NCI-H524 (cell line): ENCODE measurements around the gene STARD5.
"Not testable (repeated sequence)": the region's sequence is repeated elsewhere in the genome, so short reads cannot be mapped to it uniquely, and the experiment has no call there.

Experiments used
- DNase-seq, 2 experiments: peaks; one replicate each; lab custom pipeline; 2025; lab: John Stamatoyannopoulos, UW

The STARD5 gene

DNA sequence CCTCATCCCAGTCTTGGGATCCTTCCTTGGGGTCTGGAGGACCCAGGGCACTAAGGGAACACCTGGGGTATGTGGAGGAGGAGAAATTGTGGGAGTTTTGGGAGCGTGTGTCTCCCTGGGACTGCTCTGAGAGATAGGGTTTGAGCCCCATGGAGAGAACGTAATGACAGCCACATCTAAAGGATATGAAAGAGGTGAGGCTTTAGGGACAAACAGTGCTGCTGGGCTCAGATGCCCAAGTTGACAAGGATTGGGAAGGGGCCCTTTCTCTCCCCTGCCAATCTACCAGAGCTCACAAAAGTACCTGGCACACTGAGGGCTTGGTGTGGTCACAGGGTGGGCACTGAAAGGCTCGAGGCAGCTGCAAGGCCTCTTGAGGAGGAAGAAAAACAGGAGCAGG, 13.3 kb upstream of the STARD5 start:
- DNase-seq = no peak

DNA sequence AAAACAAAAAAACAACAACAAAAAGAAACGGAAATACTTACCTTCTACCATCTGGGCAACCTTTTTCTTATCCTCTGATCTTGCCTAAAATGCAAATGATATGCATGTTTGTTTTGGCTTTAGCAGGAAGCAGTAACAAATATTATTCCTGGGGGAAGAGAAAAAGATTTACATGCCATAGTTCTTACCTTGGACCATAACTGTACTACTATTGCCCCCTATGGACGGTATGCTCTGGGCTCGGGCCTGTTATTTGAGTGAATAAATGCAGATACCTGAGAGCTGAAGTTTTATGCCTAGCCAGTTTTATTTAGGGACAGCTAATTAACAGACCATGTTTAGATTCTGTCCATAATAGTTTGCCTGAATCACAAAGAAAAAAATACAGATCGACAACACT, 12.6 kb upstream of the STARD5 start:
- DNase-seq = no peak

DNA sequence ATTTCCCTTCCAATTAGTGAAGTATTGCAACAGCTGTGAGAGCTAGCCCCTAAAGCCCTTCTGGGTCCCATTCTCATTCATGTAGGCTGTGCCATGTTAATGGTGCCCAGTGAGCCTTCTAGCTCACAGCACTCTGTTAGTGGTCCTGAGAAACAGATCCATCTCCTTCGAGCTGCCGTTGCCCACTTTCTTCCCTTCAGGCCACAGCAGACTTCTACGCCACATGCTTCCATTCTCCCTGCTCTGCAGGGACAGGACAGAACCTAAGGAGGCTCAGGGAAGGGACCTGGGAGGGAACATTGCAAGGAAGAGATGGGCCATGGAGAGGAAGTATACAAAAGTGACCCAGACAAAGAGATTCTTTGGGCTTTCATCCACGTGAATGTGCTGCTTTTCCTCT, 11.7 kb upstream of the STARD5 start:
- no peak for DNase-seq

DNA sequence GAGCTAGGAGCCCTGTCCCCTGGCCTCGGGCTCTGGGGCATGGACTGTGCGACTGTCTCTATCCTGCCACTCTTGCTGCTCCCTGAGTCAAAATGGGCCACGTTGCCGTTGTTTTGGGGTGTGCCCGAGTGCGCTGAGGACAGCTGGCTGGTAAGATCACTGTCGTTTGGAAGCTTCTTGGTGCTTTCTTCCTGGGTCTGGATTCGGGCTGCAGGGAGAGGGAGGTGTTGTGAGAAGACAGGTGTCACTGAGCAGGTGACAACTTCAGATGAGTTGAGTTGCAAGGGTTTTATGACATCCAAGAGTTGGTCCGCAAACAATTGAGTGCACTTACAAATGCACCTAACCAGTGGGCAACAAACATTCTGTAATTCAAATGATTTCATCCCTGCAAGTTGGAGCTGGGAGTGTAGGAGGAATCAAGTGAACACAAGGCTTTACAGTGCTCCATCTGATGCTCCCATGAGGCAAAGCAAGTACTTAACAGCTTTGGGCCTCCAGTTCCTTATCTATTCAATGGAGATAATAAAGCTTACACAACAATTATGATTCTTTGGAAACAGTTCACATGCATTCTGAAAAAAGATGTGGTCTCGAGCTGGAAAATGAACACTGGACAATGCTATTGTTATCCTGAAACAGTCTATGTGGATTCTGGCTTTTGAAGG, 11.0 kb upstream of the STARD5 start:
- DNase-seq = no peak

DNA sequence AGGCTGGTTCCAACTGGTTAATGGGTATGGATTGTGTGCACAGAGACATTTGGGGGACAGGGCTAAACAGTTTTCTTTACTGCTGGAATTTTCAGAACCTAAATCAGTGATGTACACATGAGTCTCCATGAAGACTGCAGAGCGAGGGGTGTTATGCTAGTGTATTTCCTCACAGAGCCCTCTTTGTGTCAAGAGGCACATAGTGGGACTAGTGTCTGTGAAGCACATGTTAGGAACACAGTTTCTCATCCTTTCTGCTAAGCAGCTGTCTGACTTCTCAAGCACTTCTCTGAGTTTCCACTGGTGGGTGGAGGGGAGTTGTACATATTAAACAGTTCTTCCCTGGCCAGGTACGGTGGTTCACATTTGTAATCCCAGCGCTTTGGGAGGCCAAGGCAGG, 9.4 kb upstream of the STARD5 start:
- no peak for DNase-seq

DNA sequence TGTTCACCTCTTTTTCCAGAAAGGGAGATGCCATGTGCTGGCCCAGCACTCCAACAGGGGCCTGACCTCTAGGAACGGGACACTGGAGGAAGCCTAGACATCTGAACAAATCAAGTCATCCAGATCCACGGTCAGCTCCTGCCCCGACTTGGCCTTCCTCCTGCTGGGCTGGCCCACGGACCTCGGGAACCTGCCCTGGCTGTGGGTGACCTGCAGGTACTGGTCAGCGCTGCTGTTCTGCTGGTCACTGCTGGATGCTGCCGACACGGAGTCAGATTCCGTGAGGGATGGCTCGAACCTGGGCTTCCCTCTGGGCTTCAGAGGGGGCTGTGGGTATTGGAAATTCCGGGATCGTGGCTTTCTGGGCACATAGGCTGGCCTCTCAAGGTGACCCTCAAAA, 8.4 kb upstream of the STARD5 start:
- DNase-seq = no peak

DNA sequence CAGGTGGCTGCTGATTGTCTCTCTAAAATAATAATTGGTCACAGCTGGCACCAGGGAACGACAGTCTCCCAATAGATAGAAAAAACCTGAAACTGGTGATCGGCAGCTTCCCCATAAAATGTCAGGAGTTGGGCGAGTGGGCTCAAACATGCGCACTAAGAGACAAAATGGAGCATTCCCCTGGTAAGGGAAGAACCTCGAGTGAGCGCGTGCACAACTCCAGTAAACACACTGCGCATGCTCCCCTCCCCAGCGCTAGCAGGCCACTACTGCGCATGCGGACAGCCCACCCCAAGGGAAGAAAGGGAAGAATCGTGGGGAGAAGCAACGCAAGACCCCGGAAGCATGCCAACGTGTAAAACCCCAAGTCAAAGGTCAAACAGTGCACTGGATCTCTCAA, 7.7 kb upstream of the STARD5 start:
- DNase-seq = no peak

DNA sequence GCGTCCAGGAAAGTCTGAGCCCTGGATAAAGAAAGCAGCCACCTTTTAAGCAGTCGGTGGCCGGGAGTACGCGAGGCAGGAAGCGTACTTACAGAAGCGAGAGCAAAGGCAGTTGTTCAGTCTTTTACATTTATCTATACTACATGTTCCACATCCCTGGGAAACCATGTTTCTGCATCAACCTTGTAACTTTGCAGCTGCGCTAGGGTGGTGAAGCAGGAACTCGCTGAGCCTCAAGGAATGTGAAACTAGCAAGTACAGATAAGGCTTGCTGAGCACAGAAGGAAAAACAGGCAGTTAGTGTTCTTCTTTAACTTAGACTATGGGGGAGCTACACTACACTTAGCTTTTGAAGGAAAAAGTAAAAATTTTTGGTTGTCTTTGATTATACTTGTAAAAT, 7.2 kb upstream of the STARD5 start:
- DNase-seq = not testable (repeated sequence)

DNA sequence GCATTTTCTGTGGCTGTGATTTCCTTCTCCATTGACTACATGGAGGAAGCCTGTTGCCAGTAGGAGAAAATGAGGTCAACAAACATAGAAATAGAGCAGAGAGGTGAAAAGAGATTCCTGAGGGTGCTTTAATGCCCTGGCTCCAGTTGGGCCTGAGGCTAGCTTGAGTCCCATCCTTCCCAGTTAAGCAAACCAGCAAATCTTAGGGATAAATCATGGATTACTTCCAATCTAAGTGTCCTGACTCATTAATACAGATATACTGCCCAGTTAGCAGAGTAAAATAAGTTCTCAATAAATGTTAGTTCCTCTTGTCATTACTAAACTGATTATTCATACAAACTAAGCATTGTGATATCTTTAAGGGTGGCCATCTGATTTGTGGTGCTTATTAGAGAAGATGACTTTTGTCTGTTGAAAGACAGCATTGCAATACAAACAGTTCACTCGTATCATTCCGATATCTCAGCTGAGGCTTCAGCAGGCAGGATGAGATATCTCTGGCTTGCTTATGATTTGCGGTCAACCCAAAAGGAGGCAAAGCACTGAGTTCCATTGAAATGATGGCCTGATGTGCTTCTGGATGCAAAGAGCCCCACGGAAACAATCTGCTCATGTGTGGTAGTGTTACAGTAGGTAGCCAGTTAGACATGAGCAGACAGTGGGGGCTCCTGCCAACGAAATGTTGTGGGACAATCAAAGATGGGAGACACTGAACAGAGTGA, 6.6 kb upstream of the STARD5 start:
- DNase-seq = no peak

DNA sequence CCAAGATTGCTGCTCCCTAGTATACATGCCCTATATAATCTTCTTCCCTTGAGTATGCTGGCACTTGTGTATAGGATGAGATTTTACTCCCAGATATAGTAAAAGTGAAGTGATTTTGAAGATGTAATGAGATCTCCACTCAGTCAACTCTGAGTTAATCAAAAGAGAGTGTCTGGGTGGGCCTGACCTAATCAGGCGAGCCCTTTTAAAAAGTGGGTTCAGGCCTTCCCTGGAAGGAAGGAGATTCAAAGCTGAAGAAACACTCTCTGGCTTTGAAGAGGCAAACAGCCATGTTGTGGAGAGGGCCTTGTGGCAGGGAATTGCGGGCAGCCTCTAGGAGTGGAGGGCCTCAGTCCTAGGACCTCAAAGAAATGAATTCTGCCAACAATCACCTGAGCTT, 5.5 kb upstream of the STARD5 start:
- no peak for DNase-seq

DNA sequence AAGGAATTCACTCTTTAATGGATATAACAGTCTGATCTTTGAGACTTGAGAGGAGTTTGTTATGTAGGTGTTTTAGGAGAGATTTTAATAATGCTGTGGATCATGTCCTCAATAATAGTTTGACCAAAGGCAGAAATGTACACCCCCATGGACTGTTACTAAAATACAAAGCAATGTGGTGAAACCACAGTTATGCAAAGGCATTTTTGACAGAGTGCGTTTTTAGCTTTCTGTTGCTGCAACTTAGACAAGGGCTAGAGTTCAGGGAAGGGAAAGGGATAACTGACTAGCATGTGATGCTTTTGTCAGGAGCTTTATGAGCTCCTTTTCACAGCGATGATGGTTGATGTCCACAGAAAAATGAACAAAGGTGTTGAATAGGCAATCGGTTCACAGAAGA, 3.6 kb upstream of the STARD5 start:
- no peak for DNase-seq

DNA sequence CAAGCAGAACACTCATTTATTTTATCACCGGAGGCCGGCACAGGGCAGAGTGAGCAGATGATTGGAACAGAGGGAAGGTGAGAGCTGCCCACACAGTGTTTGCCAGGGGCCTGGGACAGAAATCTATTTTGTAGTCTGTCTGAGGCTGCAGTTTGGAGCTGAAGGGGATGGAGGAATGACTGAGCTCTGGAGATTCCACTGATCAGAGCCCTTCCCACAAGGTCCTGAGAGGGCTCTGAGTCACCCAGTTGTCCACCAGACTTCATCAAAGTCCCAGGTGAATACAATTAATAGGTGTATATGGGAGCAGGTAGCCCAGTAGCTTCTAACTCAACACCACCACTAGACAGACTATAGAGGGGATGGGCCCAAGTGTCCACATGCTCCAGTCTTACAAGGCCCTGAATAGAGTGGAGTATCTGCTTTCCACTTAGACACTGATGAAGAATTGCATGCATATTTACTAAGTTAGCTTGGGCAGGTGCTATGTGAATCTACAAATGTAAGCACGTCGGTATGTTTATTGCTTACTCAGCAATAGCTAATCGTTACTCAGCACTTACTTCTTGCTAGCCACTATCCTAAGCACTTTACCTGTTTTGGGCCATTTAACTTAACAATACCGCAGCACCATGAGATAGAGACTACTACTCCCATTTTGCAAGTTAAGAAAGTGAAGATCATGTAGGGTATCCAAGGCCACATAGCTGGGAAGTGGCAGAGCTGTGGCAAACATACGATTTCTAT, 2.7 kb upstream of the STARD5 start:
- no peak for DNase-seq

DNA sequence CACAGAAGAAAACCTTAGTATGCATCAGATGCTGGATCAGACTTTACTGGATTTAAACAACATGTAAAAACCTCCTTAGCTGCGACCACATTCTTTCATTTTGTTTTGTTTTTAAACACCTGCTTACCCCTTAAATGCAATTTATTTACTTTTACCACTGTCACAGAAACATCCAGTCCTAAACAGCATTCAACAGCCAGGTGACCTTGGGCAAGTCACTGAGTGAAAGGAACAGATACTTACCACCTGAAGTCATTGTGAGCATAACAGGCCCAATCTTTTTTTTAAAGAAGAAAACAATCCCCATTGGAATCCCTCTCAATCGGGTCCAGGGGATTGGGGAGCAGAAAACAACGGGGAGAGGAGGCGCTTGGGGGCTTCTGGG, 390 bp downstream of the STARD5 start:
- no peak for DNase-seq

DNA sequence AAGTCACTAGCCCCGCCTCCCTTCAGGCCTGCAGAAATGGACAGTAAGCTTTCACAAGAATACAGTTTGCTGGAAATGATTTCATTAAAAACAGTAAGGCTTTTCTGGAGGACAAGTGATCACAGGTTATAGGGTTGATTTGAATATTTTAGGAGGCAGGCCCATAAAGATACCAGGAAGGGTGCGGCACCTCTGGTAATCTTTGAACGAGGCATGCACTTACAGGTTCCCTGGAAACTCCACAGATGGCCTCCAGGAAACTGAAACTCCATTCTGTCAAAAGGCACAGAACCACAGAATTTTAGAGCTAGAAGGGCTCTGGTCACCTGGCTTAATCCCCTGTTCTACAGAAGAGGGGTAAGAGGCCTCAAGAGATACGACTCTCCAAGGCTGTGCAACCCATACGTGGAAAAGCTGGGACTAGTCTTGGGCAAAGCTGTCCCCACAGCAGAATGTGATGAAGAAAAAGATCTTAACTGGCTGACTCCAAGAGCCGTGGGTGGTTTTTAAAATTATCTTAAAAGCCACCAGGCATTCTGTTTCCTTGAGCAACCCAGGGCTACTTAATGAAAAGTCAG, 1.2 kb downstream of the STARD5 start:
- no peak for DNase-seq

DNA sequence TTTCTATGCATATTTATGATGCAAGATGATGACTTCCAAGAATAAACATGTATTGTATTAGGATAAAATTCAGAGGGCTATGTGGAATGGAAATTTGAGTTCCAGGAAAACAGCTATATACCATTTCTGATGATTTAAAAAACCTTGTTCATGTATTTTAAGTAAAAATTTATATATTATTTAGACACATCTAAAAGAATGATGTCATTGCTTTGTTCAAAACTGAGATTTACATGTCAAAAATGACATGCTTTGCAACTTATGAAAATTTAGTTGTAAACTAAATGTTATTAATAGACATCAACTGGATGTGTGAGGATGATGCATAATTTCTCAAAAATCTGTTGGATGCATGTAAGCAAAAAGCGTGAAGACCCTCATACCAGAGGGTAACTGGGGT, 2.3 kb downstream of the STARD5 start:
- no peak for DNase-seq

DNA sequence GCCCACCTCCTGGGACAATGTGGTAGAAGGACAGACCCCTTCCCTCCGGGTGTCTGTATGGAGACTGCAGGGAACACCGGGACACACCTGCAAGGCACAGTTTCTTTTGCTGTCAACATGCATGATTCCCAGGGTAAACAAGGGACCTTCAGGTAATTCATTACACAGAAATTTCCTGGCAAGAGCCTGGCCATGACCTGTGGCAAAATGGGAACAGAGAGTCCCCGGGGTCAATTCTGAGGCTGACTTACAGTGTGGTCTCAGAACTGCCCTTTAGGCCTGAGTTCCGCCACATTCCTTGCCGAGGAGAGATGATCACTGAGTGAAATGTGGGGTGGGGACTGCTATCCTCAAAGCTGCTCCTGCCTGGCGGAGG, 6.3 kb downstream of the STARD5 start:
- no peak for DNase-seq

DNA sequence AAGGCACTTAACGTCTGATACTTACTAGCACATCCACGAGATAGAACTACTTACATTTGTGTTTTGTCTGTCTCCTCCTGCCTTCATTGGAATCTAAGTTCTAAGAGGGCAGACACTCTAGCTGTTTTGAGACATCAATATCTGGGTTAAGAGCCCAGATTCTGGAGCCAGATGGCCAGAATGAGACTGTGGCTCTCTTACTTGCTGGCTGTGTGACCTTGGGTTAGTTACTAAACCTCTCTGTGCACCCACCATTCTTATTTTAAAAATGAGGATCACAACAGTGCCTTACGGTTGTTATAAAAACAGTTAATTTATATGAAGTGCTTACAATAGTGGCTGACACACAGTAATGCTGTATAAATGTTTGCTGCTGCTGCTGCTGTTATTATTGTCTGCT, 7.7 kb downstream of the STARD5 start:
- no peak for DNase-seq

DNA sequence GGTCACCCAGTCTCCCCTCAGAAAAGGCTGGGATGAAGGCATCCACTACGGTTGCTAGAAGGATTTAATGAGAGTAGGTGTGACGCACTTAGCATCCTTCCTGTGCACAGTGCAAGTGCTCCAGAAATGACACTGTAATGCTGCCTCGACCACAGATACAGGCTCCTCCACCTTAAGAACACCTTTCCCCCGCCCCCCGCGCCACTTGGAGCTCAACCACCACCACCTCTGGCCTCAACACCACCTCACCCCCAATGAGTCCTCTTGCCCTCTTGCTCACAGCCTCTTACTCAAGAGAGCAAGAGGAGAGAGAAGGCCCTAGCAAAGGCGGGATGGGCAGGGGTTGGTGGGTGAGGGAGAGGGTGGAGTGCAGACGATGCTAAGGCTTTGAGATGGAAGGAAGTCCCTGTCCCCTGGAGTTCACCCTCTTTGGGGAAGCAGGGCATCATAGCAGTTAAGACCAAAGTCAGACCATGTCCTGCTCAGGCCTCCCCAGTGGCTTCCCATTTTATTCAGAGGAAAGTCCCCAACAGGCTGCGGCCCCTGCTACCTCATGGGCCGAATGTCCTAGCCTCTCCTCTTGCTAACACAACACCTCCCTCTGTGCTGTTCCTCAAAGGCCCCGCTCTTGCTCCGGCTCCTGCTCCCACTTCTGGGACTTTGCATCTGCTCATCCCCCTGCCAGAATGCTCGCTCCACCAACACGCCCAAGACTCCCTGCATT, 8.3 kb downstream of the STARD5 start:
- DNase-seq = no peak

DNA sequence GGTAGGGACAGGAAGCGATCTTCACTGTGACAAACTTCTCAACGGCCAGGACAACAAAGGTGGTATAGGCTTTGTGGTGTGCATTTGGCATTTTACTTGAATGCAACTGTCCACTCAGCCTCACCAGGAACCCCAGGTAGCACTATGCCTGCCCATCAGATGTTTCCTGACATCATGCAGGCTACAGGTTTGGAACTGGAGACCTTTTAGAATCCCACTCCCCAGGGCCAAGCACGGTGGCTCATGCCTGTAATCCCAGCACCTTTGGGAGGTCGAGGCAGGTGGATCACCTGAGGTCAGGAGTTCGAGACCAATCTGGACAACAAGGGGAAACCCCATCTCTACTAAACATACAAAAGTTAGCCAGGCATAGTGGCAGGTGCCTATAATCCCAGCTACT, 9.6 kb downstream of the STARD5 start:
- DNase-seq = no peak

DNA sequence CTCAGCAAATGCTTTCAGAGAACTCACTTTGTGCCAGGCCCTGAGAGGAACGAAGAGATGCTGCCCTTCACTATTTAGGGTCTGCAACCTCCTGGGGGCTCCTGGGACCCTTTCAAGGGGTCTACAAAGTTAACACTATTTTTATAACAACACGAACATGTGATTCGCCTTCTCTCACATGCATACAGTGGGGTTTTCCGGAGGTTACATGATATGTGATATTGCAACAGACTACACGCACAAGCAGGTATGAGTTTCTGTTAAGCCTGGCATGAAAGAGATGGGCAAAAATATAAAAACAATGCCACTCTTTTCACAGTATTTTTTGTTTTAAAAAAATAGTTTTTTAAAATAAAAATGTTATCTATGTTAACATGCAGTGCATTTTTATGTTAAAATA, 10.3 kb downstream of the STARD5 start:
- no peak for DNase-seq

DNA sequence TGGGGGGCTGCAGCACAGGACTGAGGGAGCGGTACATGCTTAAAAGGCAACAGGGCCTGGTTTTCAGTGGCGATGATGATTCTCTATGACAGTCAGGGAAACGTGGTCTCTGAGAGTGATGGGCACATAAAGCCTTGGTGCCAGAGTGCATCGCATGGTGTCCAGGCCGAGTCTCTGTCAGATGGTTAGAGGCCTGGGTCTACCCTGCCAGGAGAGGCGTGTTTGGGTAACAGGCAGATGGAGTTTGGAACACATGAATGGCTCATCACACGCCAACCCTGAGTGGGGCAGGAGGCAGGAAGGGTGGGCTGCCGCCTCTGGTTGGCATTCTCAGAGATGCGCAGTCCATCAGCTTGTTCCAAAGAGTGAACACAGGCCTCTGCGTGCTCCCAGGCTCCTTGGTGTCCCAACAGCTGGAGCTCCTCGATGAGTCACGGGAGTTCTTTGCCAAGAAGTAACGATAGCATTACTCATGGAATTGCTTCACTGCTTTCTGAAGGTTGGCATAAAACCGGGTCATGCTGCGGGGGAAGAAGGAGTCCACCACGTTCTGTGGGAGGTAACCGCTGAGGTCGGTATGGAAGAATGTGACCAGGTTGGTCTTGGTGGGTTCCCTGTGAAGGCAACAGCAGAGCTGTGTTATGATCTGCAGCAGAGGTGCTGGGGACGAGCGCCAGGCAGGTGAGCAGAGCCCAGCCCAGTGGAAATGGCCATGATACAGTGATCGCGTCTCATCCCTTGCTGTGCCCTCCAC, 11.0 kb downstream of the STARD5 start:
- no peak for DNase-seq
